Left lung (tissue), 10 donors: ENCODE data around the gene FAAH. TPM values are rescaled to one million over a fixed set of nuclear protein-coding genes. Genes with fewer than 3 reads are reported as not detected.

ENCODE experiments used
- ATAC-seq: fragments of 200-7000 bp; cut with Tn5 transposase; one replicate; pipeline ENCODE4 v1.9.1; 2020; ENCODE audit warnings: moderate library complexity
- DNase-seq, 4 donors: peaks; one replicate each; pipeline ENCODE4 v3.0.0-alpha.2; 2013 to 2020
- H3K27ac ChIP-seq, 2 donors: fragments of 200-600 bp; sonication (generic) in 1 of 2; one replicate each; pipeline versions ENCODE4 v1.5.0 to v1.8.0; 2020 to 2021
- H3K27me3 ChIP-seq, 2 donors: fragments of 200-600 bp; sonication (generic) in 1 of 2; one replicate each; pipeline versions ENCODE4 v1.5.0 to v1.8.0; 2020 to 2021
- H3K36me3 ChIP-seq, 2 donors: fragments of 200-600 bp; sonication (generic) in 1 of 2; one replicate each; pipeline versions ENCODE4 v1.5.0 to v1.8.0; 2020 to 2021
- H3K4me1 ChIP-seq, 2 donors: fragments of 200-600 bp; one replicate each; pipeline ENCODE4 v1.8.0; 2021
- H3K4me3 ChIP-seq, 2 donors: fragments of 200-600 bp; sonication (generic) in 1 of 2; one replicate each; pipeline versions ENCODE4 v1.5.0 to v1.8.0; 2020 to 2021; ENCODE audit warnings: mild to moderate bottlenecking in 1 of 2
- H3K9me3 ChIP-seq, 2 donors: fragments of 200-600 bp; sonication (generic) in 1 of 2; one replicate each; pipeline versions ENCODE4 v1.5.0 to v1.8.0; 2020 to 2021
- CTCF ChIP-seq, 2 donors: fragments of 200-600 bp; sonication (generic) in 1 of 2; IDR thresholded peaks; one replicate each; pipeline versions ENCODE4 v1.5.0 to v1.8.0; 2021; ENCODE audit warnings: antibody characterized with exemption in 2 of 2
- intact Hi-C, 2 donors: fragments of 100-400 bp; cut with DNase I; formaldehyde crosslinking; loops; one replicate each; pipeline versions ENCODE4 v1.11.2 to v1.14.2; 2022
- polyA plus RNA-seq, 6 donors: library from polyadenylated mRNA; unstranded; fragments of 120-200 nt; gene quantifications; one replicate each; pipeline ENCODE4 v1.2.1, GENCODE V29; 2013; ENCODE audit not compliant: insufficient read length in 6 of 6
- total RNA-seq, 2 donors: library from RNA; stranded (reverse); fragmentation: NEBNext Ultra II Directional; extraction: Animal tissue kit (Norgen Biotek cat#: 25700); gene quantifications; one replicate each; pipeline ENCODE4 v1.2.1, GENCODE V29; 2021
- donor health status: DM: no; HTN: yes; CAD: no.
- donor health status: DM: no; HTN: no; CAD: no.

FAAH gene
- total and polyA plus RNA-seq, 8 donors = 16.3 to 26.7 (median 23.5) TPM

GRCh38 chr1:46434358-46434757, 40.2 kb downstream of the FAAH start:
- DNase-seq (no peak), ATAC-seq (no peak)
- H3K9me3 ChIP-seq = no peaks in the 10 kb centered on the region
- H3K4me1 ChIP-seq = no peaks in the 10 kb centered on the region
- intact Hi-C loops = no loop called here
- TF ChIP-seq CTCF (IDR thresholded peaks at IDR 0.05) = no peak
- no peaks in the 10 kb centered on the region for H3K27me3 ChIP-seq
- H3K27ac ChIP-seq = no peak overlapping the region
- H3K36me3 ChIP-seq = no peaks in the 10 kb centered on the region
- H3K4me3 ChIP-seq = no peak overlapping the region

GRCh38 chr1:46436844-46437243, 42.7 kb downstream of the FAAH start:
- no peak overlapping the region for H3K4me3 ChIP-seq
- no peak for TF ChIP-seq CTCF (IDR thresholded peaks at IDR 0.05)
- H3K27me3 ChIP-seq = no peaks in the 10 kb centered on the region
- H3K36me3 ChIP-seq = no peaks in the 10 kb centered on the region
- H3K4me1 ChIP-seq = no peaks in the 10 kb centered on the region
- no peaks in the 10 kb centered on the region for H3K9me3 ChIP-seq
- no peak for DNase-seq
- no peak overlapping the region for H3K27ac ChIP-seq
- no peak for ATAC-seq
- intact Hi-C loops = no loop called here

- H3K27ac ChIP-seq = no peak overlapping the region
- ATAC-seq (no peak), DNase-seq (no peak)
- intact Hi-C loops = no loop called here
- no peaks in the 10 kb centered on the region for H3K36me3 ChIP-seq
- no peak overlapping the region for H3K4me3 ChIP-seq
- H3K9me3 ChIP-seq = no peaks in the 10 kb centered on the region
- H3K4me1 ChIP-seq = peaks cover 0 to 6% of the 10 kb centered on the region in 2 donors
- TF ChIP-seq CTCF (IDR thresholded peaks at IDR 0.05) = no peak
- no peaks in the 10 kb centered on the region for H3K27me3 ChIP-seq
These were observed 43.6 kb downstream of the FAAH start for GRCh38 chr1:46437723-46438122.

GRCh38 chr1:46438346-46438745, 44.2 kb downstream of the FAAH start:
- Histone ChIP-seq H3K4me3 (no peak overlapping the region), H3K4me1 (peaks cover 0 to 10% of the 10 kb centered on the region in 2 donors), H3K36me3 (no peaks in the 10 kb centered on the region), H3K9me3 (no peaks in the 10 kb centered on the region), H3K27me3 (no peaks in the 10 kb centered on the region), H3K27ac (no peak overlapping the region)
- intact Hi-C loops = no loop called here
- no peak for TF ChIP-seq CTCF (IDR thresholded peaks at IDR 0.05)
- no peak for DNase-seq
- ATAC-seq = no peak

GRCh38 chr1:46440478-46440877, 46.4 kb downstream of the FAAH start:
- no peak for DNase-seq
- intact Hi-C loops = no loop called here
- no peak for ATAC-seq
- H3K9me3 ChIP-seq = no peaks in the 10 kb centered on the region
- peaks cover 0 to 10% of the 10 kb centered on the region in 2 donors for H3K4me1 ChIP-seq
- TF ChIP-seq CTCF (IDR thresholded peaks at IDR 0.05) = no peak
- H3K27ac ChIP-seq = no peak overlapping the region
- no peaks in the 10 kb centered on the region for H3K36me3 ChIP-seq
- H3K4me3 ChIP-seq = no peak overlapping the region
- peaks cover 0 to 8% of the 10 kb centered on the region in 2 donors for H3K27me3 ChIP-seq
